HCT116 (cell line): Measurements from ENCODE around the gene NNAT. TPM values are rescaled to one million over a fixed set of nuclear protein-coding genes. Genes with fewer than 3 reads are reported as not detected.

Experiments used
- ATAC-seq: fragments of 200-7000 bp; cut with Tn5 transposase; 2 replicates; pipeline ENCODE4 v1.9.1; 2020; ENCODE audit warnings: mild to moderate bottlenecking, moderate library complexity
- BruUV-seq: library from RNA; stranded (reverse); fragments of 400-500 nt; replicated peaks from 2 replicates; lab custom pipeline; 2021; lab: Mats Ljungman, UMichigan
- CTCF ChIA-PET: fragments of 300-600 bp; sonication (Branson Sonifier 250); formaldehyde crosslinking; loops from one replicate; lab custom pipeline; 2021; ENCODE audit warnings: antibody characterized with exemption; lab: Charles Lee
- POLR2A ChIA-PET: fragments of 300-600, 350-600 bp; sonication (Branson Sonifier 250); formaldehyde crosslinking; loops from one replicate; lab custom pipeline; 2021; ENCODE audit warnings: antibody characterized with exemption; lab: Charles Lee
- RAD21 ChIA-PET, 2 experiments: fragments of 300-600 bp; sonication (Branson Sonifier 250); formaldehyde crosslinking; loops; one replicate each; lab custom pipeline; 2023; ENCODE audit warnings: low total read pairs in 2 of 2; ENCODE audit not compliant: uncharacterized antibody in 2 of 2, unreplicated experiment in 2 of 2, low non-redundant PET in 1 of 2; lab: Charles Lee
- DNase-seq: peaks from one replicate; pipeline ENCODE4 v3.0.0-alpha.2; 2010; ENCODE audit warnings: low read depth, low spot score
- H2AFZ ChIP-seq: fragments of 200-600 bp; shearing (Covaris generic), sonication (generic); 2 replicates; pipeline ENCODE4 v1.6.1; 2017; ENCODE audit warnings: low read depth, mixed run types, mixed read lengths, antibody characterized with exemption, low read length; ENCODE audit not compliant: poor library complexity, severe bottlenecking
- H3K27ac ChIP-seq: 2 replicates; pipeline ENCODE4 v1.5.1; 2012; ENCODE audit warnings: low read depth, low read length
- H3K27me3 ChIP-seq: fragments of 200-600 bp; sonication (generic); 2 replicates; pipeline ENCODE4 v1.6.1; 2016; ENCODE audit warnings: mixed run types, low read length, mixed read lengths; ENCODE audit not compliant: insufficient read depth
- H3K36me3 ChIP-seq, 2 experiments: fragments of 200-500 bp in 1 of 2; fragments of 200-600 bp in 1 of 2; sonication (Bioruptor generic) in 1 of 2; sonication (generic) in 1 of 2; 2 replicates each; pipeline versions ENCODE4 v1.5.1 to v1.6.1; 2014 to 2016; ENCODE audit warnings: low read length in 2 of 2, inconsistent platforms in 1 of 2, mixed read lengths in 1 of 2, mixed run types in 1 of 2; ENCODE audit not compliant: insufficient read depth in 2 of 2, control insufficient read depth in 1 of 2
- H3K4me1 ChIP-seq, 2 experiments: fragments of 200-600 bp in 1 of 2; sonication (generic) in 1 of 2; 2 replicates each; pipeline versions ENCODE4 v1.5.1 to v1.6.1; 2012 to 2017; ENCODE audit warnings: low read length in 2 of 2, inconsistent platforms in 1 of 2, mild to moderate bottlenecking in 1 of 2, mixed read lengths in 1 of 2, mixed run types in 1 of 2, moderate library complexity in 1 of 2; ENCODE audit not compliant: insufficient read depth in 2 of 2, control insufficient read depth in 1 of 2
- H3K4me2 ChIP-seq: fragments of 200-600 bp; sonication (generic); 2 replicates; pipeline ENCODE4 v1.6.1; 2017; ENCODE audit warnings: mixed run types, low read length, mixed read lengths
- H3K4me3 ChIP-seq, 2 experiments: fragments of 200-600 bp in 1 of 2; sonication (generic) in 1 of 2; replicated peaks in 1 of 2; 2 replicates each; pipeline ENCODE4 v1.5.1; 2011 to 2016; ENCODE audit warnings: low read length in 2 of 2, control low read depth in 1 of 2, low read depth in 1 of 2, mild to moderate bottlenecking in 1 of 2, mixed read lengths in 1 of 2, mixed run types in 1 of 2
- H3K79me2 ChIP-seq: fragments of 200-600 bp; sonication (generic); 2 replicates; pipeline ENCODE4 v1.6.1; 2017; ENCODE audit warnings: mild to moderate bottlenecking, mixed run types, low read length, moderate library complexity, mixed read lengths; ENCODE audit not compliant: insufficient read depth
- H3K9ac ChIP-seq: fragments of 200-600 bp; sonication (generic); 2 replicates; pipeline ENCODE4 v1.6.1; 2016; ENCODE audit warnings: low read length, mixed read lengths
- H3K9me2 ChIP-seq: fragments of 200-600 bp; sonication (generic), shearing (Covaris generic); 2 replicates; pipeline ENCODE4 v1.6.1; 2017; ENCODE audit warnings: mixed run types, mild to moderate bottlenecking, moderate library complexity; ENCODE audit not compliant: insufficient read depth
- H3K9me3 ChIP-seq, 2 experiments: fragments of 200-500 bp in 1 of 2; fragments of 200-600 bp in 1 of 2; sonication (Bioruptor generic) in 1 of 2; sonication (generic) in 1 of 2; 2 replicates each; pipeline ENCODE4 v1.6.1; 2014 to 2017; ENCODE audit warnings: low read length in 2 of 2, mixed read lengths in 2 of 2, inconsistent platforms in 1 of 2, low read depth in 1 of 2, mild to moderate bottlenecking in 1 of 2, mixed run types in 1 of 2, moderate library complexity in 1 of 2; ENCODE audit not compliant: control insufficient read depth in 1 of 2, insufficient read depth in 1 of 2
- H4K20me1 ChIP-seq: fragments of 200-600 bp; sonication (generic), shearing (Covaris generic); 2 replicates; pipeline ENCODE4 v1.6.1; 2017; ENCODE audit warnings: mixed run types, mild to moderate bottlenecking, moderate library complexity; ENCODE audit not compliant: insufficient read depth
- CTCF ChIP-seq, 3 experiments: fragments of 200-600 bp in 1 of 3; sonication (generic) in 1 of 3; IDR thresholded peaks in 2 of 3; conservative IDR thresholded peaks in 1 of 3; 2 replicates each; pipeline ENCODE4 v1.5.1; 2012 to 2017; ENCODE audit warnings: low read depth in 2 of 3, low read length in 2 of 3, antibody characterized with exemption in 1 of 3, borderline replicate concordance in 1 of 3, control low read depth in 1 of 3, mild to moderate bottlenecking in 1 of 3, mixed read lengths in 1 of 3, mixed run types in 1 of 3, moderate library complexity in 1 of 3; ENCODE audit not compliant: insufficient read depth in 1 of 3
- ELF1 ChIP-seq: IDR thresholded peaks from 2 replicates; pipeline ENCODE4 v1.6.1; 2012; ENCODE audit warnings: low read depth, borderline replicate concordance
- EZH2 ChIP-seq: fragments of 200-600 bp; sonication (generic); IDR thresholded peaks from 2 replicates; pipeline ENCODE4 v1.6.1; 2017; ENCODE audit warnings: antibody characterized with exemption, mixed run types
- EZH2phosphoT487 ChIP-seq: fragments of 200-600 bp; IDR thresholded peaks from 2 replicates; pipeline ENCODE4 v1.6.1; 2018; ENCODE audit warnings: antibody characterized with exemption, borderline replicate concordance
- FOSL1 ChIP-seq: IDR thresholded peaks from 2 replicates; pipeline ENCODE4 v1.6.1; 2012; ENCODE audit warnings: low read depth
- JUND ChIP-seq: IDR thresholded peaks from 2 replicates; pipeline ENCODE4 v1.6.1; 2012
- POLR2A ChIP-seq: IDR thresholded peaks from 2 replicates; pipeline ENCODE4 v1.7.0; 2011; ENCODE audit warnings: borderline replicate concordance; ENCODE audit not compliant: insufficient read depth, insufficient read length; ENCODE audit errors: extremely low read depth
- POLR2AphosphoS5 ChIP-seq: IDR thresholded peaks from 2 replicates; pipeline ENCODE4 v1.6.1; 2011; ENCODE audit warnings: mild to moderate bottlenecking, low read depth, low read length, moderate library complexity
- SIN3A ChIP-seq: IDR thresholded peaks from 2 replicates; pipeline ENCODE4 v1.6.1; 2012; ENCODE audit warnings: low read depth
- SP1 ChIP-seq: IDR thresholded peaks from 2 replicates; pipeline ENCODE4 v1.6.1; 2012; ENCODE audit warnings: low read depth
- intact Hi-C: fragments of 100-400 bp; cut with micrococcal nuclease; formaldehyde crosslinking; loops from 2 replicates; pipeline ENCODE4 v1.10.0; 2022
- total RNA-seq: library from RNA; stranded (reverse); gene quantifications from one replicate; pipeline ENCODE4 v1.2.1, GENCODE V29; 2021; ENCODE audit not compliant: unreplicated experiment

Gene NNAT
- total RNA-seq, 1 experiment from 2014 or later = not detected

- no peak for DNase-seq
- H3K4me1 ChIP-seq = peaks cover 4 to 9% of the 10 kb centered on the region in 2 experiments; a peak in 1 of 4 replicates
- peak; percentile 12; the same call in 1 of the 2 replicates for ATAC-seq
- no peak for TF ChIP-seq SP1
- no peak for TF ChIP-seq SIN3A
- TF ChIP-seq FOSL1 = no peak
- TF ChIP-seq POLR2AphosphoS5 = no peak
- no peak for TF ChIP-seq CTCF (IDR thresholded peaks at IDR 0.05 in 2 of 3, conservative IDR thresholded peaks at IDR 0.05 in 1 of 3; ENCODE audit: borderline replicate concordance in 1 of 3, insufficient read depth in 1 of 3, low read depth in 2 of 3, low read length in 2 of 3)
- no peak for TF ChIP-seq JUND
- no peak for TF ChIP-seq EZH2
- TF ChIP-seq POLR2A = no peak
- TF ChIP-seq EZH2phosphoT487 = no peak
- TF ChIP-seq ELF1 = no peak
- ChIA-PET RAD21 (interaction anchor here (0.5 to 0.9 kb wide), 3 partner anchors 258 to 657 kb away, joined by 3 to 4 read pairs (median 3); no protein-coding TSS in a partner anchor), POLR2A (no interaction called here), CTCF (interaction anchor here (0.6 to 1.9 kb wide), 16 partner anchors 9 to 844 kb away, joined by 3 to 14 read pairs (median 4); no protein-coding TSS in a partner anchor)
- H3K27ac ChIP-seq = no peak overlapping the region
- H3K79me2 ChIP-seq = no peaks in the 10 kb centered on the region
- no peaks in the 10 kb centered on the region for H3K36me3 ChIP-seq
- H3K4me3 ChIP-seq = no peak overlapping the region
- BruUV-seq = no TSS peak
- H2AFZ ChIP-seq = peak overlapping the region; percentile 66
- H3K27me3 ChIP-seq = peaks cover 25% of the 10 kb centered on the region
- intact Hi-C loops = loop anchor here (1.0 to 10.0 kb wide), 4 partner anchors 428 to 843 kb away; partner anchors contain the start of gene TGM2
- no peak overlapping the region for H3K9ac ChIP-seq
- no peaks in the 10 kb centered on the region for H3K9me2 ChIP-seq
- H3K9me3 ChIP-seq = no peaks in the 10 kb centered on the region
- H3K4me2 ChIP-seq = peak overlapping the region; percentile 53
- no peaks in the 10 kb centered on the region for H4K20me1 ChIP-seq
Measured at GRCh38 chr20:37564016-37564387, 43.0 kb downstream of the NNAT start.
